Activated T-helper 1 cell treated with Interleukin-2 at 50 U/mL for 16 hours (primary cell): ENCODE data around the gene SMIM3.
"Not testable (repeated sequence)": the region's sequence is repeated elsewhere in the genome, so short reads cannot be mapped to it uniquely, and the experiment has no call there.

Source experiments
- DNase-seq: peaks from one replicate; pipeline ENCODE4 v3.0.0-alpha.2; 2020; ENCODE audit warnings: low read depth

SMIM3 gene, protein sequence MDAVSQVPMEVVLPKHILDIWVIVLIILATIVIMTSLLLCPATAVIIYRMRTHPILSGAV

DNA sequence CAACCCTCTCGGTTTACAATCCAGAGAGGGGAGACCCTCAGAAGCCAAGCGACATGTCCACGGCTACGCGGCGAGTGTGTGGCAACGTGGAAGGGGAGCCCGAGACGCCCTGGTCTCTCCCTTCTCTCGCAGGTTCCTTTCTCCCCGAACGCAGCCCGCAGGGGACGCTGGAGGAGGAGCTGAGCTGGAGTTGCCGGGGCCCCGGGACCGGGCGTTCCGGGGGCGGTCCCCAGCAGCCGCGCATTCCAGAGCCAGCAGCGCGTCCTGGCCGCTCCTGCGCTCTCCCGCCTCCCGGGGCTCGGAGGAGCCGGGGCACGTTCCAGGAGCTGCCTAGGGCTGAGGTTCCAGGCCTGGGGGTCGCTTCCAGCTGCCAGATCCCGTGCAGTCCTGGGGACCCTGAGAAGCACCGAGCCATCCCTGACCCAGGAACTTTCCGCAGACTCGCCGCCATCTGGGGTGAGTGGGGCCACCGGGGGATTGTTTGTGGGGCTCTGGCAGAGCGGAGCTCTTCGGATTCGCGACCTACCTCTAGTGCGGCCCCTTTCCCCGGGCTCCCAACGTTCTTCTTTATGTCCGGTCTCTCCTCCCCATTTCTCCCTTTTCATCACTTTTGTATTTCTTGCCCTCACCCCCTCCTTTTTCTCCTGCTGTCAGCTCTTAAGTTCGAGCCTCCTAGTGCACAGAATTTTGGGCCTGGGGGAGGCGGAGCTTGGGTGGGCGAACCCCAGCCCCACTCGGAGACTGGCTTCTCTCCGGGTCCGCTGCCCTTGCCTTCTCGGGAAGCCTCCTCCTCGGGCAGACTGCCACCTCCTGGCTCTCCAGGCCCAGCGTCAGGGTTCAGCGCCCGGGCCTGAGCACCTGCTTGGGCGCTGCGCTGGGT is at the start of gene SMIM3:
Gene SMIM3 (plus strand): TSS at position 241 of the 880 bp plus-strand sequence. CDS start 16,684 bp downstream, outside the sequence.
- peak; percentile 52 for DNase-seq

DNA sequence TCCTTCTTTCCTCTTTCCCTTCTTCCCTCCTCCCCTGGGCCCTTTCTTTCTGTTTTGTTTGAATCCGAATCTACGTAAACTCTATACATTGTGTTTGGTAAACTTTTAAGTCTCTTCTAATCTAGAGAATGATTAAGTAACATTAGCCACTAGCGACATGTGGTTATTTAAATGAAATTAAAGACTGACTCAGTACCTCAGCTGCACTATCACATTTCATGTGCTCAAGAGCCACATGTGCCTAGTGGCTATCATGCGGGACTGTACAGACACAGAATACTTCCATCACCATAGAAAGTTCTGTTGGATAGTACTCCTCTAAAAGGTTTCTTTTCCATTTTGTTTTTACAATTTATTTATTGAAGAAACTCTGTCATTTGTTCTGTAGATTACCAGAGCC is 48.7 kb upstream of the SMIM3 start:
- DNase-seq = no peak

DNA sequence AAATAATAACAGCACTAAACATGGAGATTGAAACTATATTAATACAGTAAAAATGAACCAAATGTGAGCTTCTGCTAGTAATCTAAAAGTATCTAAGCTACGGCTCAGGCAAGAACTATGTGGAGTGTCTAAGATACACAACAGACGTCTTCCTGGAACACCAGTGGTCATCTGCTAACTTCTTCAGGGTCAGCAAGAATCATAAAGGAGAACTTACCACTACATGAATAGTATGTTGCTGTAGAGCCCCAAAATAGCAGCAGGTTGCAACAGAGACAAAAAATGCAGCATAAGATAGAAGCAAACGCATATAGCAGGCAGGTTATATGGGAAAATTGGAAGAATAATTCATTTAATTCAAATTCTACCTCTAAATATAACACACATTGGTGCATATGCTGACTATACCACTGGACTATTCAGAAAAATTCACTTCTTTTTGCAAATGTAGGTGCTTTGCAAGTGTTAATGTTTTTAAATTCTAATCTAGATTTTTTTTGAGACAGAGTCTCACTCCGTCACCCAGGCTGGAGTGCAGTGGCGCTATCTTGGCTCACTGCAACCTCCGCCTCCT is 46.8 kb upstream of the SMIM3 start:
- DNase-seq = no peak

DNA sequence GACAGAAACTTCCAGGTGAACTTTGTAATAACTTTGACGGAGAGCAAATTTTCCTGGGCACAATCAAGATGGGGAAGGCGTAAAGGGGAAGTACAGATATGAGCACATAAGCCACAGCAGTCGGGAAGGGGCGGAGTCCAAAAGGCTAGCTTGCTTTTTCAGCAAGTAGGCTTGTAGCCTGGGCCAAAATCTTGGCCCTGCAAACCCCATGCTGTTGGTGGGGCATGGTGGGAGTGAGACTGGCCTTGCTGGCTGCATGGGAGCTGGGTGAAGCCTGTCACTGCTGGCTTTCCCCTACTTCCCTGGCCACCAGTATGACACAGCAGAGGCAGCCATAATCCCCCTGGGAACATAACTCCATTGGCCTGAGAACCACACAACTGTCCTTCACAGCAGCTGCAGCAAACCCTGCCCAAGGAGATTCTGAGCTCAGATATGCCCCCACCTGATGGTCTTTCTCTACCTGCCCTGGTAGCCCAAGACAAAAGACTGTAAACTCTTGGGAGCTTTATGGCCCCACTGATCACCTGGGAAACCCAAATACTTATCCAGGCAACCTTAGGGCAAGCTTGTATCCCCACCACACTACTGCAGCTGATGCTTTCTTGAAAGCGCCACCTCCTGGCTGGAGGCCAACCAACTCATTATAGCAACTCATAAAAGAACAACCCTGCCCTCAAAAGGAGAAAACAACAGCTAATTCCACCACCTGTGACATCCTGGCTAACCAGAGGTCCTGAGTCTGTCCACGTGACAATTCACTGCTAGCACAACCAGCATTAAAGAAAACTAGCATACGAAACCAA is 43.8 kb upstream of the SMIM3 start:
- DNase-seq = no peak

DNA sequence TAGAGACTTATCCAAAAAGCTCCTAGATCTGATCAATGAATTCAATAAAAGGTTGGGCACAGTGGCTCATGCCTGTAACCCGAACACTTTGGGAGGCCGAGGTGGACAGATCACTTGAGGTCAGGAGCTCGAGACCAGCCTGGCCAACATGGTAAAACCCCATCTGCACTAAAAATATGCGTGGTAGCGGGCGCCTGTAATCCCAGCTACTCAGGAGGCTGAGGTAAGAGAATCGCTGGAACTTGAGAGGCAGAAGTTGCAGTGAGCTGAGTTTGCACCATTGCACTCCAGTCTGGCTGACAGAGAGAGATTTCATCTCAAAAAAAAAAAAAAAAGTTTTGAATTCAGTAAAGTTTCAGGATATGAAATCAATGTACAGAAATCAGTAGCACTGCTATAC is 39.7 kb upstream of the SMIM3 start:
- DNase-seq = no peak

DNA sequence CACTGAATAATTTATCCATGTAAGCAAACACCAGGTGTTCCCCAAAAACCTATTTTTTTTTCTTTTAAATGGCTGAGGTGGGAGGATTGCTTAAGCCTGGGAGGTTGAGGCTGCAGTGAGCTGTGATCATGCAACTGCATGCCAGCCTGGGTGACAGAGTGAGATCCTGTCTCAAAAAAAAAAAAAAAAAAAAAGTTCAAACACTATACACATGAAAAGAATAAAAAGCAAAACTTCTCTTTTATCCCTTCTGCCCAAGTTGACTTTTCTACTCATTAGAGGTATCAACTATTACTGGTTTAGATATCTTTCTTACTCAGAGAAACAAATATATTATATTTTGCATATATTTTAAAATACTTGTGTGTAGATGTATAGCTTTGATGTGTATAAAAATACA is 37.6 kb upstream of the SMIM3 start:
- DNase-seq = no peak

DNA sequence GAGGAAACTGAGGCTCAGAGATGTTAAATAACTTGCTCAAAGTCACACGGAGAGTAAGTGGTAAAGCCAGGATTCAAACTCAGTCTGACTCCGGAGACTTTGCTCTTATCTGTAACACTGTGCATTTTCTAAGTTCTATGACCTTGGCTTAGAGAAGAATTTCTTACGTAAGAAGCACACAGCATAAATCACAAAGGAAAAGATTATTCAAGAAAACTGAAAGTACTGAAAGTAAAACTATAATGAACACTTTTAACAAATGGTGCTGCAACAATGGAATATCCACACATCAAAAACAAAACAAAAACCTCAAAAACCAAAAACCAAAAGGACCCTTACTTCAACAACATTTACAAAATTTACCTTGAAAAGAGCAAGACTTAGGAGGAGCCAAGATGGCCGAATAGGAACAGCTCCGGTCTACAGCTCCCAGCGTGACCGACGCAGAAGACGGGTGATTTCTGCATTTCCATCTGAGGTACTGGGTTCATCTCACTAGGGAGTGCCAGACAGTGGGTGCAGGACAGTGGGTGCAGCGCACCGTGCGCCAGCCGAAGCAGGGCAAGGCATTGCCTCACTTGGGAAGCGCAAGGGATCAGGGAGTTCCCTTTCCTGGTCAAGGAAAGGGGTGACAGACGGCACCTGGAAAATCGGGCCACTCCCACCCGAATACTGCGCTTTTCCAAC is 36.0 kb upstream of the SMIM3 start:
- DNase-seq = not testable (repeated sequence)

DNA sequence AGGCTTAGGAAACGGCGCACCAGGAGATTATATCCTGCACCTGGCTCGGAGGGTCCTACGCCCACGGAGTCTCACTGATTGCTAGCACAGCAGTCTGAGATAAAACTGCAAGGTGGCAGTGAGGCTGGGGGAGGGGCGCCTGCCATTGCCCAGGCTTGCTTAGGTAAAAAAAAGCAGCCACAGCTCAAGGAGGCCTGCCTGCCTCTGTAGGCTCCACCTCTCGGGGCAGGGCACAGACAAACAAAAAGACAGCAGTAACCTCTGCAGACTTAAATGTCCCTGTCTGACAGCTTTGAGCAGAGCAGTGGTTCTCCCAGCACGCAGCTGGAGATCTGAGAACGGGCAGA is 35.4 kb upstream of the SMIM3 start:
- not testable (repeated sequence) for DNase-seq

DNA sequence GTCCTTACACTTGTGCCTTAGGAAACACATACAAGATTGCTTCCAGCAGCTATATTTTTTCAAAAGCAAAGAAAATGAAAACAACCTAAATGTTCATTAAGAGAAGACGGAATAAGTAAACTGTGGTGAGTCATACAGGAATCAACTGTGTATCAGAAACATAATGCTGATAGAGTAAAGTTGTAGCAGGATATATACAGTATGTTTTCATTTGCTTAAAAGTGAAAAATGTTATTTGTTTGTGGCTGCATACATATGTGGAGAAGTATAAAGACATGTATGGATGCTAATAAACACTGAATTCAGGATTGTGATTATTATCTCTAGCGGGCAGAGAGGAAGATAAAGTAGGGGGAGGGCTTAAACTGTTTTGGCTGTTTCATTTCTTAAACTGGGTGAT is 28.1 kb upstream of the SMIM3 start:
- no peak for DNase-seq

DNA sequence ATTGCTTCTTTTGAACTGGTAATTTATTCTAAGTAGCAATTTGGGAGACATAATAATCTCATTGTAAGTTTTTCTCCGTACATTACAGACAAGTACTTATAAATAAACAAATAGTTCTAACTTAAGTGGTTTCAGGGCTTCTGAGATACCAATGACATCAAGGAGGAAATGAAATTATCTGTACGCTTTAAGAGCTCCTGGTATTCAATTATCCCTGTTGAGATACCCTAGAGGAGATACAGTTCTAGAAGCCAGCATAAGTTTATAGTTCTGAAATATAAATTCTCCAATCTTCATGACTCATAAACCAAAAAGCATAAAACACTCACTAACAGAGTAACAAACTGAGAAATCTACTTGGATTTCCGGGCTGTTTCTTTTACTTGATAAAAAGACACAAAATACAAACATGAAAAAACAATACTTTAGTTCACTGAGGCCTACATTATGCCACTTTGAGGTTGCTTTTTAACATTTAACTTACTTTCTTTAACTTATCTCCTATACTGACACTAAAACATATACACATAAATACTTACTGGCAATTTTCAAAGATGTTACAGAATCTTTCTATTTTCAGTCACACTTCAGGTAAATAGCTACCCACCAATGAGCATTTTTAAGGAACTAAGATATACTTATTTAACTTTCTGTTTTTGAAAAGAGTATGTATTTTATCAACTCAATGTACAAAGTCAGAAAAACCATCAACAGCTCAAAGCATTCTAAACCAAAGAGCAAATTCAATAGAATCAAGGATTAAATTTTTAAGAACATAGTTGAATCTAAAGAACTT is 27.3 kb upstream of the SMIM3 start:
- no peak for DNase-seq

DNA sequence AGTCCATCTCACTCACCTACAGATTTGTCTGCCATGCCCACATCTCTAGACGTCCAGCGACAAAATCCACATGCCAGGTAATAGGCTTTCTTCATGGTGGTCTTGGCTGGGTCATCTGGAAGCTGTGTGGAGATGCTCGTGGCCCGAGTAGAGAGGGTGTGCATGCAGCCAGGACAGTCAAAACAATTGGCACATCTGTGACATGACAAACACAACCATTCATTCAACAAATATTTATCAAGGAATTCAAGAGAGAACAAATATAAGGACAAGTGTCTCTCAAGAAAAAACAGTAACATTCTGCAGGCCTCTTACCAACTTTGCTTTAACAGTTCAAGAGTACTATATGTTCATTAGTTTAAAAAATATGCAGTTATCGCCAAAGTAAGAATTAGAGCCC is 25.1 kb upstream of the SMIM3 start:
- DNase-seq = no peak

DNA sequence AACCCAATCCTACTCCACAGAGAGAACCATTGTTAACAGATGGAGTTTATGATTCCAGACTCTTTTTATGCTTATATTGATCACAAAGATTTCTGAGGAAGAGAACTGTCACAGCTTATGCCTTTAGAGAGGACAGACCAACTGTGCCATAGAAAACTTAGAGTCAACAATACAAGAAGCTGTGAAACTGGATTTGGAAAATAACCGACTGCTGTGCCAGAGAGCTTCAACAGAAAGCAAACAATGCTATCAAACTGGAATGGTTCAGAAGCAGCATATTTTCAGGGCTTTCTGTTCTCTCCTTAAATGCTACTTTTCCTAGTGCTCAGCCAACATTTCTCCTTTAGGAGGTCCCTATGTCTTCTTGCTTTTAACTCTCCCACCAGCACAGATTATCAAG is 24.7 kb upstream of the SMIM3 start:
- no peak for DNase-seq

DNA sequence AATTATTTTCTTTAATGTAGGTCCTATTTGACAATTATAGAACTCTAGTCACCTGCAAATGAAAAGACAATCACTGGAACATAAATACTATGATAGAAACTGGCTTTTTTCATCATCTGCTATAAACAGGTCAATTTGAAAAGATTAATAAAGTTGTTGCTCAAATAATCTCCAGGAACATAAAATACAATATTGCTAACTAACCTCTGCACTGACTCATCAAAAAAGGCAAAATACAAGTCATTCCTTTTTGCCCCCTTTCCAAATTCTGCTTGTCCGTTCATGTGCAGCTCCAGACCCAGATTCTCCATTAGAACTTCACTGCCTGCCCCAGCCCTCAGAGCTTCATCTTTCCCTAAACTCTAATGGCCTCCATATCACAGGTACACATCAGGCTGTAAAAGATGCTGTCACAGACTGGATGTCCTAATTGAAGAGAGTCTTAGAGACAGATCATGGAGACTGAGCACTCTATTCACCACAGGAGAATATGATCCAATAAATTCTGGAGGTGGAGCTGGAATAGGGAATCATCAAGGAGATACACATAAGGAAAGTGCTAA is 21.4 kb upstream of the SMIM3 start:
- no peak for DNase-seq

DNA sequence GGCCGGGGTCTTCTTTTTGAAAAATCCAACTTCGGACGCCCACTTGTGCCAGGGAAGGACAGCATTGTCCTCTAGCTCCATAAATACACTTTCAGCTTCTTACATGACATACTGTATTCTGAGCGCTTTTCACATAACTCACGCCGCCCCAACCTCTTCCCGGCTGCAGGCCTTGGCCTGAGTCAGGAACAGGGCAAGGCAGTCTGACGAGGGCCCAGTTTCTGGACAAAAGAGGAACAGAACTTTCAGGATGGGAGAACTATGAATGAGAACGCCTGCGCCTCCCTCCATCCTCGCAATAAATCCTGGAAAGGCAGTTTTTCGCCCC is 20.4 kb upstream of the SMIM3 start:
- no peak for DNase-seq

DNA sequence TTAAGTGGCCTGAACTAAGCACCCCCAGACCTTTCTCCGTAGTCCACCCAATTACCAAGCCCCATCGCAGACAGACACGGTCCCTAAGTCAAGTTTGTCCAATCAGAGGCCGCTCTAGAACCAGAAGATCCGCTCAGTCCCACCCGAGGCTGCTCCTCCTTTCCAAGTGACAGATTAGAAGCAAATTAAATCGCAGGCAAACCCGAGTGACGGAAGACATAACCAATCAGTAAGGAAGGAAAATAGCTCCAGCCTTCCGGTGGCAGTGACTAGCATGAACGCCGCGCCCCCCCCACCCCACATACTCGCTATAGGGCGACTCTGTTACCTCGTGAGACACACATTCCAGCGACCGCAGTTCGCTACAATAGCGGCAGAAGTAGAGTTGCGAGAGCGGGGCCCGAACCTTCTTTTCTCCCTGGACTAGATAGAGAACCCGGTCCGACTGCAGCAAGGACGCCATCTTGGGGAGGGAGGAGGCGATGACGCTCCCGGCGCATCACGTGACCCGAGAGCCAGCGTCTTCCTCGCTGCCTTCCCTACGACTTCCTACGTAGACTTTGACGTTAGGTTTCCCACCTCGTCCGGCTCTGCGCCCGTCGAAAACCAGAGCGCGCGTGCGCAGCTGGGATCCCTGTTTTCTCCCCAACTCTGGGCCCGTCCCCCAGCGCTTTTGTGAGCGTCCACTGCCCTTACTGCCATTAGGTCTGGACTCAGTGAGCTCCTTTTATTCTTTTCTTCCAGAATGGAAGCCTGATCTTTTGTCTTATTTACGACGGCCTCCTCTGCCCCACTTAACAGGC is 19.8 kb upstream of the SMIM3 start, which contains the start of gene DCTN4:
Gene DCTN4 (minus strand): TSS at position 487 of the 803 bp plus-strand sequence. CDS start 24 bp downstream, at position 463.
- DNase-seq = peak; percentile 84

DNA sequence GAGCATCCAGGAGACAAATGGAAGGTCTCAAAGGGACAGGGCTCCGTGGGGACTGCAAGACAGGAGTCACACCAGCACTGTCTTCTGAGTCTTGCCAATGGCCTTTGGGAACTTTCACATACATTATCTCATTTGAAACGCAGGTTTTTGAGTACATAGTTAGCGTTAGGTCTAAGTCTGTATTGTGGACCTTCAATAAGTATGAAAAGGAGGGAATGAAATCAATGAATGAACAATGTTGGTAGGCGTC is 19.3 kb upstream of the SMIM3 start:
- DNase-seq = no peak

DNA sequence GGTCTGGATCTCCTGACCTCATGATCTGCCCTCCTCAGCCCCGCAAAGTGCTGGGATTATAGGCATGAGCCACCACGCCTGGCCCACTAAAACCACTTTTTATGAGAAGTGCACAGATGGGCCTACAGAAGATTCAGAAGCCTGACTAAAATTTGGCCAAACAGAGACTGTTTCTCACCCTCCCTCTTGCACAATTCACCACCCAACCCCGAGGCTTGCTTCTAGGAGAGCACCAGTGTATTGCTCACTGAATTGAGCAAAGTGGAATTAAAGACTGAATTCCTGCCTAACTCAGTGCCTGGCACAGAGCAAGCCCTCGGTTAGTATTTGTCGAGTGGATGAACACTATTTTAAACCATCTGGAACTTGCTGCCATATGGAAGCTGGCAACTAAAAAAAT is 16.3 kb upstream of the SMIM3 start:
- DNase-seq = no peak

DNA sequence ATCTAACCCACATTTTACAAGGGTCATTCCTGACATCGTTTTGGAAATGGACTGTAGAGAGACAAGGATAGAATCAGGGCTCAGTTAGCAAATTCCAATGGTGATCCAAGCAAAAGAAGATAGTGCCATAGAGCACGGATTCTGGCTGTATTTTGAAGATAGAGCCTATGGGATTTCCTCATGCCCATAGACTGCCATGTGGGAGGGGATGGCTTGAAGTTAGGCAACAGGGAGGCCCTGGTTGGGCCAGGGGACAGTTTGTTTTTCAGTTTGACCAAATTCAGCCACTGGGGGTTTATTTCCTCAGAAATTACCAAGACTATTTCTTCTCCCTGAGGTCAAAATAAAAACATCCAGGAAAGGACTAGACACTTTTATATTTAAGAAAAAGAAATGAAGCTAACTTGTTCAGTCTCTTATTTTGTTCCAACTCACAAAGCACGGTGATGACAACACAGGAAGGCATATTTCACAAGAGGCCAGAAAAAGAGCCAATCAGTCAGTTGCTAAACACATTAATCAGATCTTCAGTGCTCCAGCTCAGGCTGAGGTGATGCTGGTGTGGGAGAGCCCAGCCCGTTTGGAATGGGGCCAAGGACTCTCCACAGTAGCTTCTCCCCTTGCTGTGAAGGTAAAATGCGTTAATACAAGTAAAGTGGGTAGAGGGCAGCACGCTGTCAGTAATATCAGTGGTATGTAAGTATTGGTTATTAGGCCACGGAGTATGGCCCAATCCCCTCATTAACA is 15.4 kb upstream of the SMIM3 start:
- no peak for DNase-seq

DNA sequence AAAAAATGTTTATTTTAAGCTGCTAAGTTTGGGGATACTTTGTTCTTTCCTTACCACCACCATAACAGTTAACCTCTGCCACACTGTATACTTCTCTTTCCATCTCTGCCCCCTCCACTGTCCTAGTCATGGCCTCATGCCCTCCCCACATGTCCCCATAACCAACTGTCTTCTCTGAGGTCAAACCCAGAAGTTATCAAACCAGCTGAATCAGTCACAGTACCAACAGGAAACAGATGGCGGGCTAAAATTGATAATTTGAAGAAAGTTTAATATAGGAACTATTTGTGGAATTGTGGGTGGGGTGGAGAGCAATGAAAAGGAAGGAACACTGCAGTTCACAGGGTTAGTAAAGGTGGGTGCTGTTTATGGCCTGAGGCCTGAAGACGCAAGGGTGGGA is 14.0 kb upstream of the SMIM3 start:
- no peak for DNase-seq
